IMR-90 (cell line): ENCODE data around the gene FLII. TPM values are rescaled to one million over a fixed set of nuclear protein-coding genes. Genes with fewer than 3 reads are reported as not detected.

ENCODE experiments used
- ATAC-seq: fragments of 200-7000 bp; cut with Tn5 transposase; 2 replicates; pipeline ENCODE4 v1.9.1; 2020; ENCODE audit warnings: low read depth, mild to moderate bottlenecking, moderate library complexity
- BruUV-seq: library from RNA; stranded (reverse); fragments of 400-500 nt; replicated peaks from 2 replicates; lab custom pipeline; 2021; lab: Mats Ljungman, UMichigan
- CTCF ChIA-PET: fragments of 300-600 bp; formaldehyde crosslinking; extraction: SDS; loops from one replicate; lab custom pipeline; 2021; ENCODE audit warnings: antibody characterized with exemption; lab: Yijun Ruan, JAX
- POLR2A ChIA-PET: fragments of 300-600 bp; sonication (Branson Sonifier 250); formaldehyde crosslinking; loops from one replicate; lab custom pipeline; 2022; ENCODE audit warnings: antibody characterized with exemption; ENCODE audit not compliant: unreplicated experiment; lab: Charles Lee
- DNase-seq: peaks from one replicate; pipeline ENCODE4 v3.0.0; 2013
- H2AFZ ChIP-seq: replicated peaks from 2 replicates; pipeline ENCODE3; 2013; ENCODE audit warnings: low read length, mild to moderate bottlenecking; ENCODE audit not compliant: poor library complexity
- H2AK5ac ChIP-seq: 2 replicates; pipeline ENCODE4 v1.6.1; 2013; ENCODE audit warnings: low read depth, low read length, inconsistent platforms
- H2AK9ac ChIP-seq: replicated peaks from 2 replicates; pipeline ENCODE3; 2013; ENCODE audit warnings: mild to moderate bottlenecking, low read depth, low read length, moderate library complexity; ENCODE audit not compliant: poor library complexity
- H2BK120ac ChIP-seq: 2 replicates; pipeline ENCODE4 v1.6.1; 2013; ENCODE audit warnings: low read depth, low read length, inconsistent platforms
- H2BK15ac ChIP-seq: 3 replicates; pipeline ENCODE4 v1.6.1; 2013; ENCODE audit warnings: low read depth, low read length, inconsistent platforms
- H2BK20ac ChIP-seq: 2 replicates; pipeline ENCODE4 v1.6.1; 2013; ENCODE audit warnings: low read depth, mild to moderate bottlenecking, inconsistent platforms, low read length, moderate library complexity
- H2BK5ac ChIP-seq: 2 replicates; pipeline ENCODE4 v1.6.1; 2013; ENCODE audit warnings: mild to moderate bottlenecking, low read depth, low read length, inconsistent platforms; ENCODE audit not compliant: poor library complexity, severe bottlenecking
- H3K14ac ChIP-seq: replicated peaks from 2 replicates; pipeline ENCODE4 v1.6.1; 2013; ENCODE audit warnings: low read depth, low read length, inconsistent platforms
- H3K18ac ChIP-seq: 2 replicates; pipeline ENCODE4 v1.6.1; 2013; ENCODE audit warnings: low read depth, low read length, control low read depth
- H3K23ac ChIP-seq: 2 replicates; pipeline ENCODE4 v1.6.1; 2013; ENCODE audit warnings: low read depth, low read length, inconsistent platforms
- H3K27ac ChIP-seq: 2 replicates; pipeline ENCODE4 v1.5.1; 2013; ENCODE audit warnings: mild to moderate bottlenecking, control low read depth, low read length; ENCODE audit not compliant: insufficient read depth
- H3K27me3 ChIP-seq: 2 replicates; pipeline ENCODE4 v1.6.1; 2013; ENCODE audit warnings: low read length; ENCODE audit not compliant: control insufficient read depth, insufficient read depth
- H3K36me3 ChIP-seq: 2 replicates; pipeline ENCODE4 v1.6.1; 2013; ENCODE audit warnings: low read length, mixed read lengths; ENCODE audit not compliant: control insufficient read depth, insufficient read depth
- H3K4ac ChIP-seq: 2 replicates; pipeline ENCODE4 v1.6.1; 2013; ENCODE audit warnings: low read depth, low read length, inconsistent platforms
- H3K4me1 ChIP-seq: 2 replicates; pipeline ENCODE4 v1.6.1; 2013; ENCODE audit warnings: low read length, mixed read lengths; ENCODE audit not compliant: control insufficient read depth, insufficient read depth
- H3K4me2 ChIP-seq: 2 replicates; pipeline ENCODE4 v1.6.1; 2013; ENCODE audit warnings: low read depth, mild to moderate bottlenecking, control low read depth, low read length, moderate library complexity
- H3K4me3 ChIP-seq: 2 replicates; pipeline ENCODE4 v1.5.1; 2013; ENCODE audit warnings: low read depth, mild to moderate bottlenecking, control low read depth, low read length, moderate library complexity; ENCODE audit not compliant: insufficient read depth
- H3K56ac ChIP-seq: 2 replicates; pipeline ENCODE4 v1.6.1; 2013; ENCODE audit warnings: low read length, inconsistent platforms; ENCODE audit not compliant: insufficient read depth; ENCODE audit errors: extremely low read depth
- H3K79me1 ChIP-seq, 2 experiments: 2 replicates each; pipeline ENCODE4 v1.6.1; 2013; ENCODE audit warnings: low read length in 2 of 2, inconsistent platforms in 1 of 2, low read depth in 1 of 2
- H3K9ac ChIP-seq: 2 replicates; pipeline ENCODE4 v1.6.1; 2013; ENCODE audit warnings: low read depth, low read length, control low read depth
- H3K9me1 ChIP-seq: 2 replicates; pipeline ENCODE4 v1.6.1; 2013; ENCODE audit warnings: low read length, inconsistent platforms; ENCODE audit not compliant: insufficient read depth
- H3K9me3 ChIP-seq: 2 replicates; pipeline ENCODE4 v1.6.1; 2013; ENCODE audit warnings: low read length; ENCODE audit not compliant: control insufficient read depth, insufficient read depth
- H4K20me1 ChIP-seq: 2 replicates; pipeline ENCODE4 v1.6.1; 2013; ENCODE audit warnings: low read length, inconsistent platforms; ENCODE audit not compliant: insufficient read depth
- H4K5ac ChIP-seq: 2 replicates; pipeline ENCODE4 v1.6.1; 2013; ENCODE audit warnings: mild to moderate bottlenecking, low read depth, low read length, control low read depth
- H4K8ac ChIP-seq, 2 experiments: 2 replicates each; pipeline ENCODE4 v1.6.1; 2013; ENCODE audit warnings: low read depth in 2 of 2, low read length in 2 of 2, control low read depth in 1 of 2, inconsistent platforms in 1 of 2
- H4K91ac ChIP-seq: 2 replicates; pipeline ENCODE4 v1.6.1; 2013; ENCODE audit warnings: low read depth, low read length, inconsistent platforms; ENCODE audit not compliant: insufficient read depth
- BHLHE40 ChIP-seq: fragments of 150-350 bp; IDR thresholded peaks from 2 replicates; pipeline ENCODE4 v1.6.1; 2016; ENCODE audit warnings: mild to moderate bottlenecking, low read depth, low read length
- MXI1 ChIP-seq: IDR thresholded peaks from 2 replicates; pipeline ENCODE4 v1.6.1; 2012; ENCODE audit warnings: low read depth, mild to moderate bottlenecking, low read length, moderate library complexity, borderline replicate concordance
- RAD21 ChIP-seq: IDR thresholded peaks from 2 replicates; pipeline ENCODE4 v1.6.1; 2012; ENCODE audit warnings: low read length, improper control_type of control experiment
- RCOR1 ChIP-seq: IDR thresholded peaks from 2 replicates; pipeline ENCODE4 v1.6.1; 2012; ENCODE audit warnings: mild to moderate bottlenecking, low read length, improper control_type of control experiment; ENCODE audit not compliant: insufficient replicate concordance
- SMC3 ChIP-seq: fragments of 150-350 bp; IDR thresholded peaks from 2 replicates; pipeline ENCODE4 v1.6.1; 2016; ENCODE audit warnings: low read depth, mild to moderate bottlenecking, antibody characterized with exemption, low read length, moderate library complexity
- WGBS, 2 experiments: methylation state at CpG; one replicate each; pipeline versions ENCODE4 v1.1.5 to v1.1.7; 2013; ENCODE audit warnings: missing lambda C conversion rate in 2 of 2; ENCODE audit not compliant: insufficient read length in 1 of 2; ENCODE audit errors: extremely low coverage in 2 of 2; 5-methylcytosine and 5-hydroxymethylcytosine counted together
- dilution Hi-C: fragments of 300-500 bp; cut with HindIII; formaldehyde crosslinking; loops from one replicate; pipeline ENCODE4 v1.14.3; 2018; ENCODE audit warnings: low sequenced_read_pairs; ENCODE audit not compliant: unreplicated experiment
- in situ Hi-C: fragments of 300-500 bp; cut with MboI; formaldehyde crosslinking; loops from 3 replicates; pipeline ENCODE4 v1.14.3; 2019; ENCODE audit warnings: low sequenced_read_pairs, inconsistent platforms, mixed read lengths
- intact Hi-C: fragments of 100-400 bp; cut with micrococcal nuclease; formaldehyde crosslinking; loops from 2 replicates; pipeline ENCODE4 v1.10.0; 2022
- polyA plus RNA-seq, 3 experiments: library from polyadenylated mRNA; depleted of rRNA; stranded (reverse); fragments of >200 nt; gene quantifications; 2 replicates each; pipeline ENCODE4 v1.2.3, GENCODE V29; 2012; ENCODE audit warnings: low replicate concordance in 1 of 3
- total RNA-seq: library from RNA; depleted of rRNA; stranded (reverse); fragments of >200 nt; gene quantifications from 2 replicates; pipeline ENCODE4 v1.2.3, GENCODE V29; 2012
- TF ChIP-seq, protein P1 (sequence below): conservative IDR thresholded peaks from 2 replicates; pipeline ENCODE4 v1.5.1; 2012; ENCODE audit warnings: mild to moderate bottlenecking, low read depth, low read length, improper control_type of control experiment

FLII gene
- total and polyA plus RNA-seq, 2 of the 4 experiments (the other 2 are of a cell fraction): 263 to 290 TPM

DNA sequence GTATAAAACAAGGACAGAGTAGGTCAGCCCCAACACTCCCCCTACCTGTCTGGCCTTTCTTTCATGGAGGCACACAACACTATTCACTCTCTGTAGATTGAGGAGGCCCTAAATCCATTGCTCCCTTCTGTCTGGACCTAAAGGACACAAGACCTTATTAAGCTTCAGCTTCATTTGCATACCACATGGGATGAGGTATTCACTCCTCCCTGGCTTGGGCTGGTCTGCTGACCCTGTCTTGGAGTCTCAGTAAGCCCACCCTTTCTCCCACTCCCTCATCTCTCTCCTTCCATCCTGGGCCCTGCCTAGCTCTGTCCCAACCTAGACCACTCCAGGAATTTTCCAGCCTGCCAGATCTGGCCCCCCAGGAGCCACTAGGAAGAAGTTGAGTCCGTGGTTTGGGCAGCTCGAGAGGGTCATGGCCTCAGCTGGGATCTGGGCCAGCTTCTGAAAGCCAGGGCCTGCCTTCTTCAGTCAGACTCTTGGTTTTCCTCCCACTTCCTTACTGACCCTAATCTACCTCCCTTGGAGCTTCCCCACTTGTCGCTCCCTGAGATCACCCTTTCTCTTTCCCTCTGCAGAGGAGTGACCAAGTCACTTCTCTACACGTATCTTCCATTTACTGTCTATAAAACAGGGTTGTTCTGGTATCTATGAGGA, 39.7 kb downstream of the FLII start (continued):
- no peak for TF ChIP-seq RAD21

DNA sequence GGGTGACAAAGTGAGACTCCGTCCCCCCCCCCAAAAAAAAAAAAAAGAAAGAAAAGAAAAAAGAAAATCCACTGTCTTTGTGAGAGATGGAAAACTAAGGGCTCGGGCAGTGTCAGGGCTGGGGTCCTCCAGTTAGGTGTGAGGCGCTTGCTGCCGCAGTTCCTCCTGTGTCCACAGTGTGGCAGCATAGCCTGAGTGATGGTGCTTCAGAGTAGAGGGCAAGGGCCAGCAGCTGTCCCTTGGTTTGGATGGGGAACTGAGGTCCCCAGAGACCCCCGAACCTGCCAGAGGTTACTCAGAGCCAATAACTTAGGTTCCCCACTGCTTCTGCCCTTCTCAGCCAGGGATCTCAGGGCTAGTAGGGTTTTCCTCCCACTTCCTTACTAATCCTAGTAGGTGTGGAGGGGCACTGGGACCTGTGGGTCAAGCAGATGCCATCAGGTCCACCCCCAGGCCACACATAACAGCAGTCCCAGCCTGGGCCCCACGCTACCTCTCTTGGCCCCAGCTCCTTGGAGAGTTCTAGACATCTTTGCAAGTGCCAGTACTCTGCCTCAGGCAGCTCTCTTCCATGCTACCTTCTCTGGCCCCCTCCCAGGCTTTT, 41.0 kb downstream of the FLII start:
- H2BK5ac ChIP-seq: no peak overlapping the region
- in situ Hi-C loops: no loop called here
- no peak overlapping the region for H4K91ac ChIP-seq
- H2BK15ac ChIP-seq: no peak overlapping the region
- peak; percentile 83 for ATAC-seq
- POLR2A ChIA-PET: no interaction called here
- no peak overlapping the region for H3K18ac ChIP-seq
- H2AK9ac ChIP-seq: peak overlapping the region; percentile 67
- H4K20me1 ChIP-seq: 0 out of 2 replicates have a peak, but pooled peaks cover 5% of the 10 kb centered on the region
- peak overlapping the region; percentile 81 for H2AFZ ChIP-seq
- H3K9ac ChIP-seq: no peak overlapping the region
- no peak overlapping the region for H3K56ac ChIP-seq
- peak; percentile 45 for DNase-seq
- H2BK120ac ChIP-seq: no peak overlapping the region
- no peaks in the 10 kb centered on the region for H3K36me3 ChIP-seq
- H3K27ac ChIP-seq: no peak overlapping the region
- no peak overlapping the region for H4K8ac ChIP-seq
- no peak overlapping the region for H3K23ac ChIP-seq
- no peak overlapping the region for H3K4ac ChIP-seq
- H3K4me2 ChIP-seq: no peak overlapping the region
- H3K4me1 ChIP-seq: peaks cover 12% of the 10 kb centered on the region
- no peak overlapping the region for H3K14ac ChIP-seq
- WGBS, 2 experiments: 0% methylated on average over 2 of the region's 6 CpGs; no CpG with 5 or more reads in 1 of the 2 experiments
- dilution Hi-C loops: no loop called here
- intact Hi-C loops: loop anchor here (1.0 kb wide), 1 partner anchor 76 kb away; no protein-coding TSS in a partner anchor
- H3K79me1 ChIP-seq: no peaks in the 10 kb centered on the region
- CTCF ChIA-PET: interaction anchor here (0.8 kb wide), 1 partner anchor 15 kb away, joined by 3 read pairs; no protein-coding TSS in a partner anchor
- no TSS peak for BruUV-seq
- H3K9me3 ChIP-seq: no peaks in the 10 kb centered on the region
- TF ChIP-seq BHLHE40: no peak
- no peak for TF ChIP-seq MXI1
- TF ChIP-seq, protein P1, sequence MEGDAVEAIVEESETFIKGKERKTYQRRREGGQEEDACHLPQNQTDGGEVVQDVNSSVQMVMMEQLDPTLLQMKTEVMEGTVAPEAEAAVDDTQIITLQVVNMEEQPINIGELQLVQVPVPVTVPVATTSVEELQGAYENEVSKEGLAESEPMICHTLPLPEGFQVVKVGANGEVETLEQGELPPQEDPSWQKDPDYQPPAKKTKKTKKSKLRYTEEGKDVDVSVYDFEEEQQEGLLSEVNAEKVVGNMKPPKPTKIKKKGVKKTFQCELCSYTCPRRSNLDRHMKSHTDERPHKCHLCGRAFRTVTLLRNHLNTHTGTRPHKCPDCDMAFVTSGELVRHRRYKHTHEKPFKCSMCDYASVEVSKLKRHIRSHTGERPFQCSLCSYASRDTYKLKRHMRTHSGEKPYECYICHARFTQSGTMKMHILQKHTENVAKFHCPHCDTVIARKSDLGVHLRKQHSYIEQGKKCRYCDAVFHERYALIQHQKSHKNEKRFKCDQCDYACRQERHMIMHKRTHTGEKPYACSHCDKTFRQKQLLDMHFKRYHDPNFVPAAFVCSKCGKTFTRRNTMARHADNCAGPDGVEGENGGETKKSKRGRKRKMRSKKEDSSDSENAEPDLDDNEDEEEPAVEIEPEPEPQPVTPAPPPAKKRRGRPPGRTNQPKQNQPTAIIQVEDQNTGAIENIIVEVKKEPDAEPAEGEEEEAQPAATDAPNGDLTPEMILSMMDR: peak; percentile 81
- peak; percentile 57 for TF ChIP-seq SMC3
- TF ChIP-seq RCOR1: no peak
- TF ChIP-seq RAD21: peak; percentile 83
- H2BK20ac ChIP-seq: no peak overlapping the region
- peaks cover 14% of the 10 kb centered on the region for H3K9me1 ChIP-seq
- H4K5ac ChIP-seq: no peak overlapping the region
- no peaks in the 10 kb centered on the region for H3K27me3 ChIP-seq
- H2AK5ac ChIP-seq: 0 out of 2 replicates have a peak overlapping the region, but pooled peaks have one; percentile 33
- no peak overlapping the region for H3K4me3 ChIP-seq
